Measurements from ENCODE around the gene FAM204A. TPM values are rescaled to one million over a fixed set of nuclear protein-coding genes. Genes with fewer than 3 reads are reported as not detected.

FAM204A gene
- total and polyA plus RNA-seq, 12 donors = 9.8 to 63.1 (median 43.7) TPM

DNA sequence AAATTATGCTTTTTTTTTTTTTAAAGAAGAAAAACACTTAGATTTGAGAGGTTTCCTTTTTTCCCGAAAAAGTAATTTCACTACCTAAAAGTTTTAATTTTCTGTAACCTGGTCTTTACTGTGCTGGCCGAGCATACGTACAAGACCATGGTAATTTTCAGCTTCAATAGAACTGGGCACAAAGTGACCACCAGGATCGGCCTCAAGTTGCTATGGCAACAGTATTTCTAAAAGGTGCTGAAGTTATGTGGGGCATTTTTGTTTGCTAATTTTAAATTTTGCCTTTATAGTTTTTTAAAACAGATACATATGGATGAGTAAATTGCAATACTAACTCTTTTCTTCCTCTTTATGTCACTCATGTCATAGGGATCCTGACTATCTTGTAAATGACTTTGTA, 69.4 kb downstream of the FAM204A start:
- H3K4me1 ChIP-seq (replicated peaks in 1 of 2) = no peaks in the 10 kb centered on the region
- 68 to 78% (median 76%) methylated on average over 4 of the region's 4 CpGs for WGBS, 4 donors
- no peak for DNase-seq

GRCh38 chr10:118272149-118272721, 69.9 kb downstream of the FAM204A start:
- Histone ChIP-seq H3K9me3 (replicated peaks in 1 of 3) (no peaks in the 10 kb centered on the region), H3K36me3 (replicated peaks in 1 of 2) (no peaks in the 10 kb centered on the region), H3K27me3 (no peaks in the 10 kb centered on the region), H3K4me3 (peak overlapping the region in 1 of 4 donors; percentile 9), H3K4me1 (replicated peaks in 1 of 2) (no peaks in the 10 kb centered on the region), H3K27ac (no peak overlapping the region)
- TF ChIP-seq, protein P1, sequence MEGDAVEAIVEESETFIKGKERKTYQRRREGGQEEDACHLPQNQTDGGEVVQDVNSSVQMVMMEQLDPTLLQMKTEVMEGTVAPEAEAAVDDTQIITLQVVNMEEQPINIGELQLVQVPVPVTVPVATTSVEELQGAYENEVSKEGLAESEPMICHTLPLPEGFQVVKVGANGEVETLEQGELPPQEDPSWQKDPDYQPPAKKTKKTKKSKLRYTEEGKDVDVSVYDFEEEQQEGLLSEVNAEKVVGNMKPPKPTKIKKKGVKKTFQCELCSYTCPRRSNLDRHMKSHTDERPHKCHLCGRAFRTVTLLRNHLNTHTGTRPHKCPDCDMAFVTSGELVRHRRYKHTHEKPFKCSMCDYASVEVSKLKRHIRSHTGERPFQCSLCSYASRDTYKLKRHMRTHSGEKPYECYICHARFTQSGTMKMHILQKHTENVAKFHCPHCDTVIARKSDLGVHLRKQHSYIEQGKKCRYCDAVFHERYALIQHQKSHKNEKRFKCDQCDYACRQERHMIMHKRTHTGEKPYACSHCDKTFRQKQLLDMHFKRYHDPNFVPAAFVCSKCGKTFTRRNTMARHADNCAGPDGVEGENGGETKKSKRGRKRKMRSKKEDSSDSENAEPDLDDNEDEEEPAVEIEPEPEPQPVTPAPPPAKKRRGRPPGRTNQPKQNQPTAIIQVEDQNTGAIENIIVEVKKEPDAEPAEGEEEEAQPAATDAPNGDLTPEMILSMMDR (IDR thresholded peaks at IDR 0.05) = no peak
- TF ChIP-seq POLR2A (IDR thresholded peaks at IDR 0.05) = no peak
- 30 to 36% (median 32%) methylated on average over 16 of the region's 16 CpGs for WGBS, 4 donors
- intact Hi-C loops (cut with DNase I) = no loop called here
- peak in 1 of 7 donors; percentile 19 for DNase-seq

More for the DNA sequence above, 69.4 kb downstream of the FAM204A start:
- TF ChIP-seq POLR2A (IDR thresholded peaks at IDR 0.05) = no peak
- TF ChIP-seq, protein P1 (IDR thresholded peaks at IDR 0.05) = no peak
- no peaks in the 10 kb centered on the region for H3K36me3 ChIP-seq (replicated peaks in 1 of 2)
- intact Hi-C loops (cut with DNase I) = no loop called here
- H3K27me3 ChIP-seq = no peaks in the 10 kb centered on the region
- no peaks in the 10 kb centered on the region for H3K9me3 ChIP-seq (replicated peaks in 1 of 3)
- H3K4me3 ChIP-seq = no peak overlapping the region
- H3K27ac ChIP-seq = no peak overlapping the region

GRCh38 chr10:118271671-118272070, 70.5 kb downstream of the FAM204A start:
- DNase-seq = no peak
- 43 to 60% (median 47%) methylated on average over 5 of the region's 5 CpGs for WGBS, 4 donors
- H3K27ac ChIP-seq = no peak overlapping the region

GRCh38 chr10:118266098-118266748, 75.9 kb downstream of the FAM204A start:
- H3K4me3 ChIP-seq = no peak overlapping the region
- intact Hi-C loops (cut with DNase I) = no loop called here
- 57 to 78% (median 68%) methylated on average over 4 of the region's 4 CpGs for WGBS, 4 donors
- H3K27me3 ChIP-seq = peaks cover 3% of the 10 kb centered on the region
- no peak overlapping the region for H3K27ac ChIP-seq
- no peaks in the 10 kb centered on the region for H3K9me3 ChIP-seq (replicated peaks in 1 of 3)
- H3K4me1 ChIP-seq (replicated peaks in 1 of 2) = no peaks in the 10 kb centered on the region
- no peak for TF ChIP-seq POLR2A (IDR thresholded peaks at IDR 0.05)
- TF ChIP-seq, protein P1 (IDR thresholded peaks at IDR 0.05) = no peak
- no peak for DNase-seq
- no peaks in the 10 kb centered on the region for H3K36me3 ChIP-seq (replicated peaks in 1 of 2)

More at GRCh38 chr10:118271671-118272070, 70.5 kb downstream of the FAM204A start:
- intact Hi-C loops (cut with DNase I) = no loop called here
- Histone ChIP-seq H3K4me1 (replicated peaks in 1 of 2) (no peaks in the 10 kb centered on the region), H3K9me3 (replicated peaks in 1 of 3) (no peaks in the 10 kb centered on the region), H3K36me3 (replicated peaks in 1 of 2) (no peaks in the 10 kb centered on the region), H3K4me3 (peak overlapping the region in 1 of 4 donors; percentile 9), H3K27me3 (no peaks in the 10 kb centered on the region)
- TF ChIP-seq, protein P1 (IDR thresholded peaks at IDR 0.05) = no peak
- no peak for TF ChIP-seq POLR2A (IDR thresholded peaks at IDR 0.05)

Measured in adrenal gland (tissue), 12 donors.